GM23338 (cell line): ENCODE measurements around the gene CFAP65. TPM values are rescaled to one million over a fixed set of nuclear protein-coding genes. Genes with fewer than 3 reads are reported as not detected.

Experiments used
- ATAC-seq: fragments of 200-7000 bp; cut with Tn5 transposase; 3 replicates; pipeline ENCODE4 v1.9.1; 2020
- DNase-seq: peaks from one replicate; pipeline ENCODE4 v3.0.0-alpha.2; 2015; ENCODE audit warnings: low spot score
- H2AFZ ChIP-seq: fragments of 200-600 bp; sonication (generic); 2 replicates; pipeline ENCODE4 v1.8.0; 2016; ENCODE audit warnings: antibody characterized with exemption, mild to moderate bottlenecking, moderate library complexity
- H3F3A ChIP-seq: fragments of 200-600 bp; sonication (generic); replicated peaks from 2 replicates; pipeline ENCODE4 v1.8.0; 2017; ENCODE audit warnings: antibody characterized with exemption, mixed run types, low read depth
- H3K27ac ChIP-seq: fragments of 200-600 bp; sonication (generic); 2 replicates; pipeline ENCODE4 v1.6.1; 2016; ENCODE audit warnings: low read depth
- H3K27me3 ChIP-seq: fragments of 200-600 bp; sonication (generic); 2 replicates; pipeline ENCODE4 v1.8.0; 2016; ENCODE audit warnings: mild to moderate bottlenecking, mixed run types, moderate library complexity; ENCODE audit not compliant: insufficient read depth
- H3K36me3 ChIP-seq: fragments of 200-600 bp; sonication (generic); 2 replicates; pipeline ENCODE4 v1.8.0; 2016; ENCODE audit warnings: mild to moderate bottlenecking; ENCODE audit not compliant: insufficient read depth
- H3K4me1 ChIP-seq: fragments of 200-600 bp; sonication (generic); 2 replicates; pipeline ENCODE4 v1.8.0; 2016; ENCODE audit warnings: mild to moderate bottlenecking, moderate library complexity; ENCODE audit not compliant: insufficient read depth
- H3K4me2 ChIP-seq: fragments of 200-600 bp; sonication (generic); 2 replicates; pipeline ENCODE4 v1.7.1; 2017; ENCODE audit warnings: mixed run types
- H3K4me3 ChIP-seq: fragments of 200-600 bp; sonication (generic); 2 replicates; pipeline ENCODE4 v1.6.1; 2016; ENCODE audit warnings: mixed run types
- H3K79me2 ChIP-seq: fragments of 200-600 bp; sonication (generic); replicated peaks from 2 replicates; pipeline ENCODE4 v1.8.0; 2017; ENCODE audit warnings: mild to moderate bottlenecking; ENCODE audit not compliant: insufficient read depth
- H3K9me2 ChIP-seq: fragments of 200-600 bp; sonication (generic); 2 replicates; pipeline ENCODE4 v1.8.0; 2017; ENCODE audit not compliant: insufficient read depth
- H4K20me1 ChIP-seq: fragments of 200-600 bp; sonication (generic); replicated peaks from 2 replicates; pipeline ENCODE4 v1.8.0; 2017; ENCODE audit warnings: mild to moderate bottlenecking; ENCODE audit not compliant: insufficient read depth
- H3K27ac Mint-ChIP-seq: 2 replicates; pipeline ENCODE4 v1.8.0; 2020; ENCODE audit warnings: inconsistent platforms, mild to moderate bottlenecking, moderate library complexity, mixed read lengths
- H3K27me3 Mint-ChIP-seq: 3 replicates; pipeline ENCODE4 v1.8.0; 2022; ENCODE audit warnings: low read depth, mild to moderate bottlenecking, moderate library complexity, mixed read lengths, inconsistent platforms; ENCODE audit not compliant: insufficient read depth, poor library complexity
- H3K36me3 Mint-ChIP-seq: 3 replicates; pipeline ENCODE4 v1.8.0; 2021; ENCODE audit warnings: low read depth, mild to moderate bottlenecking, inconsistent platforms, moderate library complexity, mixed read lengths
- H3K4me1 Mint-ChIP-seq: 3 replicates; pipeline ENCODE4 v1.8.0; 2020; ENCODE audit warnings: mild to moderate bottlenecking, inconsistent platforms, mixed read lengths
- H3K4me3 Mint-ChIP-seq: 3 replicates; pipeline ENCODE4 v1.8.0; 2021; ENCODE audit warnings: moderate library complexity, mild to moderate bottlenecking, inconsistent platforms, mixed read lengths
- H3K9me3 Mint-ChIP-seq: 3 replicates; pipeline ENCODE4 v1.8.0; 2020; ENCODE audit warnings: moderate library complexity, mild to moderate bottlenecking, inconsistent platforms, mixed read lengths
- EZH2 ChIP-seq: fragments of 200-600 bp; sonication (generic); IDR thresholded peaks from one replicate; pipeline ENCODE4 v1.8.0; 2017; ENCODE audit warnings: antibody characterized with exemption, mild to moderate bottlenecking, low read depth; ENCODE audit not compliant: unreplicated experiment
- EZH2phosphoT487 ChIP-seq: fragments of 200-600 bp; sonication (generic); IDR thresholded peaks from one replicate; pipeline ENCODE4 v1.8.1; 2018; ENCODE audit warnings: antibody characterized with exemption; ENCODE audit not compliant: unreplicated experiment
- ZNF462 ChIP-seq: fragments of 250-450 bp; sonication (Bioruptor Pico); IDR thresholded peaks from 2 replicates; pipeline ENCODE4 v1.5.0; 2020; ENCODE audit warnings: mild to moderate bottlenecking, moderate library complexity
- polyA plus RNA-seq: library from polyadenylated mRNA; unstranded; fragments of >200 nt; fragmentation: Nextera tagmentation; extraction: Ambion mirVana; gene quantifications from 2 replicates; pipeline ENCODE4 v1.2.1, GENCODE V29; 2016
- total RNA-seq: library from RNA; depleted of rRNA; stranded (reverse); fragments of >200 nt; shearing (Covaris generic); gene quantifications from 2 replicates; pipeline ENCODE4 v1.2.3, GENCODE V29; 2014

The CFAP65 gene
- total and polyA plus RNA-seq, 2 experiments from 2014 or later: 0.38 to 0.74 TPM

GRCh38 chr2:218980735-218981389 is 60.5 kb downstream of the CFAP65 start (continued):
- TF ChIP-seq ZNF462 (CRISPR knock-in tag): no peak

- peak overlapping the region; percentile 72 for H3K4me2 ChIP-seq
- Mint-ChIP-seq H3K9me3 (no peaks in the 10 kb centered on the region; the same call in 2 of the 3 replicates), H3K4me1 (peaks cover 17% of the 10 kb centered on the region), H3K27me3 (peaks cover 75% of the 10 kb centered on the region), H3K36me3 (no peaks in the 10 kb centered on the region; the same call in 2 of the 3 replicates), H3K4me3 (peak overlapping the region; percentile 48), H3K27ac (no peak overlapping the region)
- H3K9me2 ChIP-seq: no peaks in the 10 kb centered on the region
- no peak overlapping the region for H3K27ac ChIP-seq
- no peaks in the 10 kb centered on the region for H3K79me2 ChIP-seq
- peak; percentile 95 for DNase-seq
- peaks cover 28% of the 10 kb centered on the region; the same call in 1 of the 2 replicates for H3K4me1 ChIP-seq
- H3F3A ChIP-seq: 0 out of 2 replicates have a peak, but pooled peaks cover 4% of the 10 kb centered on the region
- ATAC-seq: peak; percentile 74
- H3K4me3 ChIP-seq: peak overlapping the region; percentile 50
- peaks cover 8% of the 10 kb centered on the region for H4K20me1 ChIP-seq
- no peaks in the 10 kb centered on the region for H3K36me3 ChIP-seq
- H2AFZ ChIP-seq: peak overlapping the region; percentile 84; the same call in 1 of the 2 replicates
- peaks cover 98% of the 10 kb centered on the region for H3K27me3 ChIP-seq
- TF ChIP-seq EZH2: peak; percentile 80
- no peak; the same call in 1 of the 2 replicates for TF ChIP-seq ZNF462 (CRISPR knock-in tag)
- peak; percentile 67 for TF ChIP-seq EZH2phosphoT487
These were observed 61.2 kb downstream of the CFAP65 start for GRCh38 chr2:218979846-218980734.
